ENCODE measurements around the gene KDR. TPM values are rescaled to one million over a fixed set of nuclear protein-coding genes. Genes with fewer than 3 reads are reported as not detected.

KDR gene
- total and polyA plus RNA-seq, 12 donors = 9.3 to 45.7 (median 23.4) TPM

GRCh38 chr4:55083735-55084134 lies 41.7 kb downstream of the KDR start:
- H3K9me3 ChIP-seq = no peaks in the 10 kb centered on the region
- TF ChIP-seq CTCF (IDR thresholded peaks at IDR 0.05) = no peak
- WGBS, 2 donors = 68 to 71% methylated on average over 4 of the region's 4 CpGs
- DNase-seq = no peak
- H3K27ac ChIP-seq = peak overlapping the region in 2 of 10 donors; percentile 22 to 55
- no peak for ATAC-seq
- H3K36me3 ChIP-seq = peaks cover 0 to 83% (median 4%) of the 10 kb centered on the region in 9 donors
- intact Hi-C loops (cut with DNase I) = loop anchor here in 1 of 10 donors (5.0 kb wide), 1 partner anchor 39 kb away; no protein-coding TSS in a partner anchor
- peaks cover 2 to 60% (median 35%) of the 10 kb centered on the region in 9 donors for H3K4me1 ChIP-seq
- no peaks in the 10 kb centered on the region for H3K27me3 ChIP-seq
- H3K4me3 ChIP-seq = no peak overlapping the region

- Histone ChIP-seq H3K27ac (peak overlapping the region in 2 of 10 donors; percentile 22 to 55), H3K9me3 (no peaks in the 10 kb centered on the region), H3K4me3 (no peak overlapping the region), H3K27me3 (no peaks in the 10 kb centered on the region), H3K4me1 (peaks cover 2 to 57% (median 31%) of the 10 kb centered on the region in 9 donors), H3K36me3 (peaks cover 0 to 78% (median 4%) of the 10 kb centered on the region in 9 donors)
- ATAC-seq (no peak), DNase-seq (no peak)
- TF ChIP-seq CTCF (IDR thresholded peaks at IDR 0.05) = no peak
- intact Hi-C loops (cut with DNase I) = loop anchor here in 1 of 10 donors (5.0 kb wide), 1 partner anchor 40 kb away; no protein-coding TSS in a partner anchor
- 53 to 68% methylated on average over 2 of the region's 2 CpGs for WGBS, 2 donors
Measured at GRCh38 chr4:55082756-55083155, 42.6 kb downstream of the KDR start.

- Histone ChIP-seq H3K27ac (peak overlapping the region; percentile 41 to 85 (median 80)), H3K4me1 (peaks cover 0 to 53% (median 21%) of the 10 kb centered on the region in 9 donors), H3K4me3 (peak overlapping the region in 2 of 10 donors; percentile 3 to 25), H3K27me3 (no peaks in the 10 kb centered on the region), H3K36me3 (peaks cover 0 to 54% (median 0%) of the 10 kb centered on the region in 9 donors), H3K9me3 (no peaks in the 10 kb centered on the region)
- no peak for TF ChIP-seq CTCF (IDR thresholded peaks at IDR 0.05)
- intact Hi-C loops (cut with DNase I) = loop anchor here in 1 of 10 donors (5.0 kb wide), 1 partner anchor 42 kb away; no protein-coding TSS in a partner anchor
- DNase-seq = no peak
- peak in 4 of 8 donors; percentile 10 to 38 (median 12) for ATAC-seq
- 58 to 61% methylated on average over 9 of the region's 9 CpGs for WGBS, 2 donors
Measured at GRCh38 chr4:55080174-55080865, 45.1 kb downstream of the KDR start.

- H3K4me1 ChIP-seq = peaks cover 0 to 53% (median 21%) of the 10 kb centered on the region in 9 donors
- peaks cover 0 to 47% (median 0%) of the 10 kb centered on the region in 9 donors for H3K36me3 ChIP-seq
- no peaks in the 10 kb centered on the region for H3K9me3 ChIP-seq
- peak overlapping the region; percentile 41 to 85 (median 80) for H3K27ac ChIP-seq
- ATAC-seq (peak; percentile 39 to 85 (median 75)), DNase-seq (no peak)
- intact Hi-C loops (cut with DNase I) = loop anchor here in 3 of 10 donors (5.0 to 10.0 kb wide), 4 partner anchors 43 to 77 kb away; no protein-coding TSS in a partner anchor
- no peak for TF ChIP-seq CTCF (IDR thresholded peaks at IDR 0.05)
- WGBS, 2 donors = 36 to 40% methylated on average over 14 of the region's 14 CpGs
- H3K27me3 ChIP-seq = no peaks in the 10 kb centered on the region
- peak overlapping the region in 3 of 10 donors; percentile 3 to 25 (median 5) for H3K4me3 ChIP-seq
Measured at GRCh38 chr4:55079451-55080173, 45.8 kb downstream of the KDR start.

Measured in heart right ventricle (tissue), 16 donors.